22Rv1 (cell line): ENCODE measurements around the gene WWOX.

ENCODE experiments used
- CTCF ChIP-seq: fragments of 450-650 bp; IDR thresholded peaks from 2 replicates; pipeline ENCODE4 v1.5.1; 2017; ENCODE audit warnings: mild to moderate bottlenecking
- ZFX ChIP-seq: fragments of 450-650 bp; IDR thresholded peaks from 2 replicates; pipeline ENCODE4 v1.6.1; 2017; ENCODE audit warnings: antibody characterized with exemption, borderline replicate concordance

- no peak for TF ChIP-seq CTCF
- TF ChIP-seq ZFX, result no peak
Observed at GRCh38 chr16:79250502-79251098, 1151.1 kb downstream of the WWOX start.
